GM11168 (cell line): ENCODE data around the gene ERBIN.
"Not testable (repeated sequence)": the region's sequence is repeated elsewhere in the genome, so short reads cannot be mapped to it uniquely, and the experiment has no call there.

ENCODE experiments used
- in situ Hi-C: fragments of 300-500 bp; cut with MboI; formaldehyde crosslinking; loops from one replicate; pipeline ENCODE4 v1.12.0; 2022; ENCODE audit warnings: low sequenced_read_pairs; ENCODE audit not compliant: unreplicated experiment

The ERBIN gene

GRCh38 chr5:65951330-65951729 lies 25.0 kb downstream of the ERBIN start:
- in situ Hi-C loops, result no loop called here

- in situ Hi-C loops, result no loop called here
These were observed 25.9 kb downstream of the ERBIN start for GRCh38 chr5:65952259-65952658.

DNA sequence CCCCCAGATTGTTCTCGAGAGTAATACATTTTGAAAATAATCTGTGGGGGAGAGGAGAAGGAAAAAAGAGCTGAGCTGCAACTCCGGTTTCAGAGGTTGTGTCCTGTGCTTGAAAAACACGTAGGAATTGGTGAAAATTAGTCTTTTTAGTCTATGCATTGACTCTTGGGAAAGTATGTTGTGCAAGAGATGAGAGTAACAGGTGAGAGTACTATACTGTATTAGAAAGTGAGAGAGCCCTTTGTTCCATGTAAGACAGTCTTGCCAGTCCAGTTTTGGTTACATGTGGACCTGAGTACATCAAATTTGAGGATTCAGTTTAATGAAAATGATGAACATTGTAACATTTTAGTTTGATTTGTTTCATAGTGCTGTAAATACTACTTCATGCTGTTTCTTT lies 27.8 kb downstream of the ERBIN start:
- in situ Hi-C loops, result no loop called here

- in situ Hi-C loops, result no loop called here
These were observed 29.4 kb downstream of the ERBIN start for GRCh38 chr5:65955746-65956145.

- in situ Hi-C loops, result not testable (repeated sequence)
These were observed 31.3 kb downstream of the ERBIN start for GRCh38 chr5:65957703-65958102.

DNA sequence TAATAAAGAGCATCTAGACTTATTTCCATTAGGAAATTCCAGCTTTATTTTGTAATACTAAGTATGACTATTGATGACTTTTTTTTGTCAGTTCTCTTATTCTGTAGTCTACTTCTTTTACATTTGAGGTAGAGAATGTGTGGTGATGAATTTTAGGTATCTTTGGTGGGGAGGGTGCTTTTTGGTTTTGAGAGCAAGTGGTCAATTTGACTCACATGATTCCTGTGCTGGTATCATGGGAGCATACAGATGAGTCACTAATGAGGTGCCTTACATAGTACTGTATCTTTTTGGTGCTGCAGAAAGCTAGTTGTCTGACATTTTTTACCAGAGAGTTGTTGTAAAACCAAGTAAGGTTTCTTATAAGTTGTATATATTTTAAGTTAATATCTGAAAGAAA lies 35.3 kb downstream of the ERBIN start:
- in situ Hi-C loops, result no loop called here

DNA sequence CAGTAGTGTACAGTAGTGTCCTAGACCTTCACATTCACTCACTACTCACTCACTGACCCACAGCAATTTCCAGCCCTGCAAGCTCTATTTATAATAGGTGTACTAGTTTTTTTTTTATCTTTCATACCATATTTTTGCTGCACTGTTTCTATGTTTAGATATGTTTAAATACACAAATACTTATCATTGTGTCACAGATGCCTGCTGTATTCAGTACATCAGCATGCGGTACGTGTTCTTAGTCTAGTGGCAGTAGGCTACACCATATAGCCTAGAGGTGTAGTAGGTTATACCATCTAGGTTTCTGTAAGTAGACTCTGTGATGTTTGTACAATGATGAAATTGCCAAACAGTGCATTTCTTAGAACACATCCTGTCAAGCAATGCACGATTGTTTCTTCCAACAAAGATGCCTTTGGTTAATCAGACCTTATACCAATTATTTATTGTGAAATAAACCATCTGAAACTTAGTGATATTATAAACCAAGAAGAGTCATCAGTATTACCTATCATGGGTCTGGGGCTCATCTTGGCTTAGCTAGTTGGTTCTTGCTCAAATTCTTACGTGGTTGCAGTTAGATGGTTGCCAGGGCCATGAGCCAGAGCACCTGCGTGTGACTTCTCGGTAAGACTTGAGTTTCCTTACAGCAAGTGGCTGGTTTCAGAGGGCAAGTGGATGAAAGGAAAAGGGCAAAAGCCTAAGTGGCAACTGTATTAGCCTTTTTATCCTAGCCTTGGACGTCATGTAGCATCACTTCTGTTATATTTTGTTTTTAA lies 41.1 kb downstream of the ERBIN start:
- in situ Hi-C loops, result no loop called here

- in situ Hi-C loops, result no loop called here
These were observed 43.4 kb downstream of the ERBIN start for GRCh38 chr5:65969539-65970393.

- in situ Hi-C loops, result no loop called here
These were observed 44.3 kb downstream of the ERBIN start for GRCh38 chr5:65970481-65971367.

GRCh38 chr5:65971643-65972042 lies 45.3 kb downstream of the ERBIN start:
- in situ Hi-C loops, result no loop called here

DNA sequence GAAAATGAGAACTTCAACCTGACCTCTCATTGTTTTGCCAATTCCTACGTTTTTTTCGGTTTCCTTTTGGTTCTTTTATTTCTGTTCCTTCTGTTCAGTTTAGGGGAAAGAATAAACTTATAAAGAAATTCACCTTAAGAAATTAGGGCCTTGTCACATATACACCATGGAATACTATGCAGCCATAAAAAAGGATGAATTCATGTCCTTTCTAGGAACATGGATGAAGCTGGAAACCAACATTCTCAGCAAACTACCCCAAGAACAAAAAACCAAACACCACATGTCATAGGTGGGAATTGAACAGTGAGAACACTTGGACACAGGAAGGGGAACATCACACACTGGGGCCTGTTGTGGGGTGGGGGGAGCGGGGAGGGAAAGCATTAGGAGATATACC lies 46.5 kb downstream of the ERBIN start:
- in situ Hi-C loops, result not testable (repeated sequence)

- in situ Hi-C loops, result no loop called here
These were observed 51.9 kb downstream of the ERBIN start for GRCh38 chr5:65978251-65978650.

GRCh38 chr5:65981548-65981947 lies 55.2 kb downstream of the ERBIN start:
- in situ Hi-C loops, result no loop called here

DNA sequence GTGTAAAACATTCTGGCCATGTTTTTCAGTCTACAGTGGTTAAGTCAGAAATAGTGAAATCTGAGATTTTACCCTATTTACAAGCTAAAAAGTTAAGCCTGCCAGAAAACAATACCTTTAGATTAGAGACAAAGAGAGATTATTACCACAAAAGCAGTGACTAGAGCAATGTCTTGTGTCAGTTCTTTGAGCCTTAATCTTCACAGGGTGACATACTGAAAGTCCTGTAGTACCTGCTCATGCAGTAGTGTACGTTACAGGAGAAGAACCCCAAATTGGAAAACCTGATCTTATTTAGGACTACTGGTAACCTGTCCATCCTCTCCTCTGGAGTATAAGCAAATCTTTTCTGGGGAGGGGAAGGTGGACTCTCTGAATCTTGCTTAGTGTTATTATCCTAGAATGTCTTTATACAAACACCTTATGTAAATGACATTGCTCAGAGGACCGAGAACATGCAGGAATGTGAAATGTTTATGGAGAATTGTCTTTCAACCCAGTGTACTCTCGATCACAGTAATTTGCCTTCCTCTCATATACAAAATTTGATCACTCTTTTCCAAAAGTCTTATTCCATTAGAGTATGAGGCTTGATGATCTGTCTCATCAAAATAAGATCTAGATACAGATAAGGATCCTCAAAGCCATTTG lies 55.7 kb downstream of the ERBIN start:
- in situ Hi-C loops, result no loop called here

DNA sequence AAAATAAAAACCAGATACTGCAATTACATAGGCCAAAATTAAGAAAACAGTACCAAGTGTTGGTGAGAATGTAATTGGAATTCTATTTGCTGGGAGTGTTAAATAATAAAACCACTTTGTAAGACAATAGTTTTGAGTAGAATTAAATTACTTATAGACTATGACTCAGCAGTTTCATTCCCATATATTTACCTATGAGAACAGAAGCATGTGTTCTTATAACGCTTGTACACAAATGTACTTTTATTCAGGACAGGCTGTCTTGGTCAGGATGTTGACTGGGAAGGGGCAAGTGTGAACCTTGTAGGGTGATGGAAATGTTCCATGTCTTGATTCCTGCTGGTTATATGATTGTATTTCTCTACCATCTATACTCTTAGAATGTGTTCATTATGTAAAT lies 56.3 kb downstream of the ERBIN start:
- in situ Hi-C loops, result no loop called here

- in situ Hi-C loops, result no loop called here
These were observed 57.9 kb downstream of the ERBIN start for GRCh38 chr5:65984098-65984885.

DNA sequence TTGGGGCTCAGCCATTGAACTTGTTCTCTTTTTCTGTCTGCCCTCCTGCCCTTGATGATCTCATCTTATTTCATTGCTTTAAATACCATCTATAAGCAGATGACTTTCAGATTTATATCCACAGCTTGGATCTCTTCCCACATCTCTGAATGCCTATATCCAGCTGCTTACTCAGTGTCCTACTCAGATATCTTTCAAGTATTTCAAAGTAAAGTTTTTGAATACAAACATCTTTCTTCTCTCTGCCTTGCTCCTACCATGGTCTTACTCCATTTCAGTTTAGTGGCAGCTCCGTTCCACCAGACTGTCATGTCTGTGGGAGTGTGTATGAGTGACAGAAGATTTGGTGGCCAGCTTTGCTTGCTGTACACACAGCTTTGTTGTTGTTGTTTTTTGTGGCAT lies 59.7 kb downstream of the ERBIN start:
- in situ Hi-C loops, result no loop called here

DNA sequence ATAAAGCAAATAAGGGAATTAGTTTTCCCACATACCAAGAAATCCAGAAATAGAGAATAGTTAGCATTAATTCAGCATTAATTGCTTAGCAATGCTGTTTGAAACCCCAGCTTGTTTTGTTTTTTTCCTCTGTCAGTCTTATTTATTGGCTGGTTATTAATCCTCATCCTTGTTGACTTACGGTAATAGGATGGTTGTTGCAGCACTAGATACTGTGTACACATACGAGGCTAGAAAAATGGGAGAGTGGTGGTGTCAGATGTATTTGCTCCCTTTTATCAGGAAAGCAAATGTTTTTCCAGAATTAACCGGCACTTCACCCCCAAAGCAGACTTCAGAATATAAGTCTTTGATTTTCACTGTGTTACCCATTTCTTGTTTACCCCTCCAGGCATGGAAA lies 60.4 kb downstream of the ERBIN start:
- in situ Hi-C loops, result no loop called here

- in situ Hi-C loops, result no loop called here
These were observed 61.6 kb downstream of the ERBIN start for GRCh38 chr5:65987982-65988381.
